OCI-LY3 (cell line): ENCODE measurements around the gene OR52I2.

Experiments
- CTCF ChIP-seq: fragments of 200-600, 300-600 bp; sonication (generic); IDR thresholded peaks from 2 replicates; pipeline ENCODE4 v1.5.1; 2014; ENCODE audit warnings: antibody characterized with exemption, low read length, low read depth
- EZH2phosphoT487 ChIP-seq: fragments of 200-600 bp; shearing (Covaris generic); IDR thresholded peaks from 2 replicates; pipeline ENCODE4 v1.6.1; 2018; ENCODE audit warnings: antibody characterized with exemption, mixed run types, low read depth

GRCh38 chr11:4576880-4577279 is 4.7 kb upstream of the OR52I2 start:
- TF ChIP-seq CTCF (no peak), EZH2phosphoT487 (no peak)
